ENCODE measurements around the gene ZEB2. TPM values are rescaled to one million over a fixed set of nuclear protein-coding genes. Genes with fewer than 3 reads are reported as not detected.

Gene ZEB2
- total RNA-seq, 1 donor from 2014 or later, result 0.07 TPM

DNA sequence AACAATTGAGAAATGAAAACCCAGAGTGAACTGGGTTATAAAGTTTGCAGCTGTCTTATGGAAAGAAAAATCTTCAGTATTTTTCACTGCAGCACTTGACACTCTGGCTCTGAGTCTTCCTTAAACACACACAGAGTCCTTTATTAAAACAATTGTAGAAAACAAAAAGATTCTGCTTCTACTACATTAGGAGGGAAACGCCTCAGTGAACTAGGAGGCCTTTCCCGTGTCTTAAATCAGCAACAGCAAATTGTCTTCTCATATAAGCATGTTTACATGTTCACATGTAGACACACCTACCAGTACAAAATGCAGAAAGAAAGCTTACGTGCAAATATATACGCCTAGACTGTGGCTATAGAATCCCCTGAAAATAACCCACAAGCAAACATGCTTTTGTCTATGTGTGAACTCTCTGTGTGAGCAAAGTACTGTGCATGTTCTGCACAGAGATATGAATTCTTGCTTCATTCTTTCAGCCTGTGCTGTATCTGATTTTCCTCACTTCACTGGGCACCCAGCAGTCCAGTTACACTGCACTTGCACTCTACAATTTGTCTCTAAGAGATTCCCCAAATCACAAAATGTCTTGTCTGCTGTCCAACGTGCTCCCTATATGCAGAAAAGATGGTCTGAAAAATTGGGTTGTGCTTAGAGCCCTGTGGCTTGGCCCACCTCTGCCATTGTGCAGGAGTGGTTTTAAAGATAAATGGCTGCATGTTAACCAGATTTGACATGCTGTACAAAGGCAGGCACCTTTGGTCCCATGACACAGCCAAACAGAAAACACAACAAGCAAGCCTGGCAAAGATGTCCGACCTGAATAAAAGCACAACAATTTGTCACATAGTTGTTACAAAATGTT lies 24.5 kb downstream of the ZEB2 start:
- no peak for TF ChIP-seq CTCF (IDR thresholded peaks at IDR 0.05; ENCODE audit: unreplicated experiment)
- Mint-ChIP-seq H3K27me3 (peaks cover 68% of the 10 kb centered on the region), H3K4me3 (ENCODE audit: low read depth) (no peak overlapping the region), H3K9me3 (ENCODE audit: low read depth) (no peaks in the 10 kb centered on the region), H3K36me3 (ENCODE audit: insufficient read depth) (no peaks in the 10 kb centered on the region), H3K4me1 (ENCODE audit: low read depth) (no peaks in the 10 kb centered on the region), H3K27ac (no peak overlapping the region)
- DNase-seq (ENCODE audit: low spot score, unreplicated experiment), result no peak

DNA sequence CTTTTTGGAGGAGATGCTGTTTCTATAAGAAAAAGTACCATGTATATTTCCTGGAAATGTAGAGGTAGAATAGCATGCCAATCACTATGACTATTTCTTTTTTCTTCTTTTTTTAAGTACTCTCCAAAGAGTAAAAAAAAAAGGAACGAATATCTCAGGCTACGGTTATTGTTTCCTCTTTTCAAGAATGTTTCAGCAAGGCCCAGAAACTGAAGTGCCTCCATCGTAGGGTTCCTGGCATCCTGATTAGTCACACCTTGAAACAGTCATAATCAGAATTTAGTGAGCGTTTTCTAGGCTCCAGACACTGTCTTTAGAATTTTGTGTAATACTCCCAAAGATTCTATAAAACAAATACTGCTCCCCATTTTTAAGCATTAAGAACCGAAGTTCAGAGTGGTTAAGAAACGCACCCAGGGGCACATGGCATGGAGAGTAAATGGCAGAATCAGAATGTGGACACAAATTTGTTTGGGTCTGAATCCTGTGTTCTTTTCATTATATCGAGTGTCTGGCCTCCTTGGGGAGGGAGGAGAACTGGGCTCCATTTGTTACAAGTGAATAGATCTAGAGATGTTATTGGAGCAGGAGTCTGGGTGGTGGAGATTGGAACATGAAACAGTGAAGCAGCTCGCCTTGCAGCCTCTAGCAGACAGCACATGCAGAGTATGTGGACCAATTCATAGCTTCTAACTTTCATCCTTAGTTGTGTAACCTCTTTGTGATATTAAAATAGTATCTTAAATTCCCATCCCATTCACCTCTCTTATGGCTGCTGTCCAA lies 26.7 kb downstream of the ZEB2 start:
- Mint-ChIP-seq H3K4me3 (ENCODE audit: low read depth) (no peak overlapping the region), H3K36me3 (ENCODE audit: insufficient read depth) (no peaks in the 10 kb centered on the region), H3K27ac (no peak overlapping the region), H3K27me3 (peaks cover 79% of the 10 kb centered on the region), H3K9me3 (ENCODE audit: low read depth) (no peaks in the 10 kb centered on the region), H3K4me1 (ENCODE audit: low read depth) (no peaks in the 10 kb centered on the region)
- no peak for DNase-seq (ENCODE audit: low spot score, unreplicated experiment)
- no peak for TF ChIP-seq CTCF (IDR thresholded peaks at IDR 0.05; ENCODE audit: unreplicated experiment)

DNA sequence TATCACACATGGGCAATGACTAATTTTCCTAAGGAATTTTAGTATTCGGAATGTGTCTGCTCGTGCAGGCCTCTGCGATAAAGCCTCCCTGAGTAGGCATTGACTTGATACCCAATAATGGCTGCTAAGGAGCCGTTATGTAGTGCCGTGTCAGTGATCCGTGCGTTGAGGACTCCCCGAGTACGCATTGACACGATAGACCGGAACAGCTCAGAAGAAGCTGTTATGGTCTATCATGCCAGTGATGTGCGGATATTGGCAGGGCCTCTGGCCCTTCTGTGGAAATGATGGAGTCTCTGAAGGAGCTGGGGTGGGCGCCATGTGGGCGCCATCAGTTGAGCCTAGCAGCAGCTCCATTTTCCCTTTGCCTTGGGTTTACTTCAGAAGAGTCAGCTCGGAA lies 29.1 kb downstream of the ZEB2 start:
- Mint-ChIP-seq H3K36me3 (ENCODE audit: insufficient read depth) (no peaks in the 10 kb centered on the region), H3K4me1 (ENCODE audit: low read depth) (no peaks in the 10 kb centered on the region), H3K4me3 (ENCODE audit: low read depth) (no peak overlapping the region), H3K9me3 (ENCODE audit: low read depth) (no peaks in the 10 kb centered on the region), H3K27ac (no peak overlapping the region), H3K27me3 (peaks cover 81% of the 10 kb centered on the region)
- TF ChIP-seq CTCF (IDR thresholded peaks at IDR 0.05; ENCODE audit: unreplicated experiment), result no peak
- no peak for DNase-seq (ENCODE audit: low spot score, unreplicated experiment)

DNA sequence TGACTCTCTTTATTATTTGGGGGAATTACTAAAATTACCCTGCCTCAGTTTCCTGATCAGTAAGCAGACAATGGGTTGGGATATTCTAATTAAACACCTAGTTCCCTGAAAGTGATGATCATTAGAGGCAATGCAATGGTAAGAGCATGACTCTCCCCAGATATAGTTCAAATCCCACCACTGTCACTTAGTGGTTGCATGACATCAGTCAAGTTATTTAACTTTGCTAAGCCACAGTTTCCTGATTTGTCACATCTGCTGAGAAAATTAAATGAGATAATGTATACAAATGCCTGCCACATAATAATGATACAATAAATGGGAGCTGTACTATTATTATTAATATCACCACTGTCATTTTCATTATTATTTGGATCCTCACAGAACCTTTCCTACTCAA lies 29.9 kb downstream of the ZEB2 start:
- Mint-ChIP-seq H3K4me3 (ENCODE audit: low read depth) (no peak overlapping the region), H3K27me3 (peaks cover 80% of the 10 kb centered on the region), H3K4me1 (ENCODE audit: low read depth) (no peaks in the 10 kb centered on the region), H3K9me3 (ENCODE audit: low read depth) (no peaks in the 10 kb centered on the region), H3K27ac (no peak overlapping the region), H3K36me3 (ENCODE audit: insufficient read depth) (no peaks in the 10 kb centered on the region)
- DNase-seq (ENCODE audit: low spot score, unreplicated experiment), result no peak
- no peak for TF ChIP-seq CTCF (IDR thresholded peaks at IDR 0.05; ENCODE audit: unreplicated experiment)

DNA sequence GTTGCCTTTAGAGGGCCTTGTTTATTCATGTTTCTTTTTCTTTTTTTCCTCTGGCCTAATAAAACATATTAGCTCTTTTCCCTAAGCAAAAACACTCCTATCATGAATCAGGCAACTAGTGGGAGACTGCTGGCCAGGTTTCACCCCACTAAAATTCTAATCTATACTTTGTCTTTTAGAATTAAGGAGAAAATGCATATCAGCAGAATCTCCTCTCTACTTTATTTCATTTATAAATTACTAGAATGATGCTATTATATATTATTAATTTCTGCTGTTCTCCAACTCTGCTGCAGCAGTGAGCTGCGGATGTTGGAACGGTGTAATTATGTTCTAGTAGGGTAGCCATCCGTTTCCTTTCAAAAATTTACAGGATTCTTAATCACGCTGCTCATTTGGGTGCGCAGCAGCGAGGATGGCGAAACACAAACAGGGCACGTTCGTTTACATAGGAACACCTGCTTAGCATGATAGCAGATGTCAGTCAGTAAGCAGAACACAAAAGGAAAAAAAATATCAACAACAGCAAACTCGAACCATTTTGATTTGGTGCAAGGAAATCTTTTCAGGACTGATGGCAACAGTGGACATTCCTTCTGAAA lies 30.5 kb downstream of the ZEB2 start:
- TF ChIP-seq CTCF (IDR thresholded peaks at IDR 0.05; ENCODE audit: unreplicated experiment), result no peak
- Mint-ChIP-seq H3K4me1 (ENCODE audit: low read depth) (no peaks in the 10 kb centered on the region), H3K9me3 (ENCODE audit: low read depth) (no peaks in the 10 kb centered on the region), H3K4me3 (ENCODE audit: low read depth) (no peak overlapping the region), H3K27me3 (peaks cover 80% of the 10 kb centered on the region), H3K27ac (no peak overlapping the region), H3K36me3 (ENCODE audit: insufficient read depth) (no peaks in the 10 kb centered on the region)
- no peak for DNase-seq (ENCODE audit: low spot score, unreplicated experiment)
